NCI-H2081 (cell line): ENCODE results near the gene LRRC8C.
A peak's percentile ranks its signal among the peaks of the same experiment; 100 is the strongest.

Experiments
- DNase-seq, 2 experiments: peaks; one replicate each; lab custom pipeline; 2025; lab: John Stamatoyannopoulos, UW

Gene LRRC8C

DNA sequence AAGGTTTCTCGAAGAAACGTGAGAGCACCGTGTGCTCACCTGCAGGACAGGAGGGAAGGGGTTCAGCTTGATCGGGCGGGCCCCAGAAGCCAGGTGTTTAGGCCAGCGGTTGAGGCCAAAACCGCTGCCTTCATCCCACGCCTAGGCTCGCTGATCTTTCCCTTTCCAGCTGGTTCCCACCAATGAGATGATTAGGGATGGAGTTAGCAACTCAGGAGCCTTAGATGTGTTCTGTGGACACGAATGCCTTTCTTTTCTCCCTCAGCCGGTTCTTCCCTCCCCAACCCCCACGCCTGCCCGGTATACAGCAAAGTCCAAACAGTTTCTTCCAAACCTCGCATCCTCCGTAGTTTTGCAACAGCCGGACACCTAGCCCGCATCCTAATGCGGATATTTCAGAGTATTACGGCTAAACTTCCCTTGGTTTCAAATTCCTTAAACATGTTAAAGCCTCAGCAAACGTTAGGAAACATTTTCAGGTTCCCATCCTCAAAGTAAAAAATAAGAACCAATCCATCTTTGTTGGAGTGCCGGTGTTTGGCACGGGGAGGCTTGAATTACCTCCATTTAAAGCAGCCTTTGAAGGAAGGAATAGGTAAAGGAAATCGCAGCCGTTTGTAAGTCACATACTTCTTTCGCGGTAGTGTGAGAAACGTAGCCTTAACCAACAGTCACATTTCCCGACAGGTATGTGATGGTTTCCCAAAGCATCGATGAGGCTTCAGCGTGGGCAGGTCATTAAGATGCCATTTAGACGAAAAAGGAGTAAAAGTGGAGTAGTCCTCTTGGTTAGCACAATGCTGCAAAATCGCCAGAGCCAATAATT is 1.1 kb downstream of the LRRC8C start:
- peak in 1 of 2 experiments; percentile 5 for DNase-seq

DNA sequence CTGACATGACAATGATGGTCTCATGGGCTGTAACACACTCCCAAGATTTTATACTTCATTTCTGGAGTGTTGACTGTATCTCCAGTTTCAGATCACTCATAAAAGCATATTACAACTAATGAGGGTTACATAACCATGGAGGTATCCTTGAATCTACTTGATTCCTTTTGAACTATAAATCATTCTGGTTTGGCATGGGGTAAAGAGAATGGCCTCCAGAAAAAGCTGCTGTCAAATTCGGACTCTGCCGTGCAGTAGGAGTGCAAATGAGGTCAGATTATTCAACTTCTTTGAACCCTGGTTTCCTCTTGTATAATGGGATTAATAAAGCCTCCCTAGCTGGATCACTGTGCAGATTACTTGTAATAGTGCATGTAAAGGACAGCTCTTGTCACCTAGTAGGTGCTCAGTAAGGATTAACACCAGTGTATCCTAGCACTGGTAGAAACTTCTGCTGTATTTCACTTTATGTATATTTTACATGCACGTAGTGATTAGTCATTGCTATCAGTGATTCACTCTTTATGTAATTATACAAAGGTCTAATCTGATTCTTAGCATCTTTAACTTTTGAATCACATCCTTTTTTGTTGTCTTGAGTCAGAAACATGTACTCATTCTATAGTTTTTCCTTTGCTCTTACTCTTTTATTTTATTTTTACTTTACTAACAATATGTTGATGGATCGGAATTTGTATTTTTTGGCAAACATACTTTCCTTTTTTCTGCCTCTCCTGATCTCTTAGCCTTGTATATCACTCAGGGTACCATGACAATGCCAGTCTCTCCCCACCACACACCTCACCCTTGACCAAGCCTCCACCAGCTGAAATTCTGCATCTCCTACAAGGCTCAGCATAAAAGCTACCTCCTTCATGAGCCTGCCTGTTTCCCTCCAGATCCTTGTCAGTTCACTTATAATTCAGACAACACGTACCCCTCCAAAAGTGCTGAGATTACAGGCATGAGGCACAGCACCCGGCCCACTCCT is 3.2 kb downstream of the LRRC8C start:
- DNase-seq: no peak

DNA sequence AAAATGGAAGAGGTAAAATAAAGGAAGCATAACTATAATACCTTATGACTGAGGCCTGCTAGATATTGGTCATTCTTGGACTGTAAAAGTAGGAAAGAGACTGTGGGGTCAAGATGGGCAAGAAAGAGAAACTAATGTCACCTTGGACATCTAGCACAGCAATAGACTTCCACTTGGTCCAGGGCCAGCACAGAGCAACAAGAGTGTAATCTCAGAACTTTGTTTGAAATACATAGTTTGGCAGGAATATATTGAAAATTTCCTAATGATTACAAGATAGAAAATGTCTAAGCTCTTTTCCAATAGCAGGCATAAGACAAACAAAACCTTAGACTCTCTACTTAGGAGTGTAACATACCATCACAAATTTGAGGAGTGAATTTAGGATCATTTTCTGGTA is 4.6 kb downstream of the LRRC8C start:
- DNase-seq: no peak

DNA sequence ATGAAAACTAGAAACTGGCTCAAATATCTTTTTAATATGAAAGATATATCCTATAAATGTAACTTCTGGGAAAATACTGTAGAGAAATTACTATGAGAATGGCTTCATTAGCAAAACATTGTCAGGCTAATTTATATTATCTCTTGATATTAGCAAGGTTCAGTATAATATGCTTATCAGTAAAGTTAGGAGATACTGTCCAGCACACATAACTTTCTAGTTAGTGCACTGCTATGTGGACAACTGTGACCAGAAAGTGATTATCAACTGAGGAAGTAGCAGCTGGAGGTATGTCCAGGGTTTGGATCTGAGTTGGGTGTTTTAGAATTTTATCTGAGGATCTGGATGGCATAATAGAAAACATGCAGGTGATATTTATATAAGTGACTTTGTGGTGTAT is 7.5 kb downstream of the LRRC8C start:
- no peak for DNase-seq

DNA sequence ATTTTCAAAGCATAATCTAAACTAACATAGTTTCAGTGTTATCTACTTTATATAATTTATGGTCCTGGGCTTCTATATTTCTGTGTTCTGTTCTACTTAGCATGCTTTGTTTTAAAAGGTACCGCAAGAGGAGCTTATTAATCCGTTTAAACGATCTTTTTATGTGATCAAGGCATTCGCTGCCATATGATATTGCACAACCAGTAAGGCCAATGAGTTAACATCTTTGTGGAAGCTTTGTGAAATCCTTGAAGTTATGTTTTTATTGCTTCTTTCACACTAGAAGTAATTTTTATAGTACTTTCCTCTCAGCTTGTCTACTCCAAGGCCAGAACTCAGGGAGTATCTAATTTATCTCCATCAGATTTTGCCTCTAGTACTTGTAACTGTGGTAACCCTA is 8.9 kb downstream of the LRRC8C start:
- DNase-seq: no peak

DNA sequence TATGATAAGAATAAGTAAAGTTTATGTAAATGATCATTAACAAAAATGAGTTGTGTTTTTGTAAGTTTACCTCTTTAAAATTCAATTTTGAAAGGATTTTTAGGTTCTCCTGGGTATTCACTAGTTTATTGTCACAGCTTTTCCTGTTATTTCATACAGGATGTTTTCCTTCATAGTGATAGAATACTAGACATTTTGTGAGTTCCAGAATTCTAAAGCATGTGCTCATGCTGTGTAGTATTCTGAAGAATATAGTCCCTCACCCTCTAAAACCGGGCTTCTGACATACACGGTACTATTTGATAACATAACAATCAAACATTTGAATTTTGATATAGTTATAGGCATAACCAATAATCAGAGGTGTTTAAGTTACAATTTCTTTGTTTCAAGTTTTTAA is 10.7 kb downstream of the LRRC8C start:
- DNase-seq: no peak

DNA sequence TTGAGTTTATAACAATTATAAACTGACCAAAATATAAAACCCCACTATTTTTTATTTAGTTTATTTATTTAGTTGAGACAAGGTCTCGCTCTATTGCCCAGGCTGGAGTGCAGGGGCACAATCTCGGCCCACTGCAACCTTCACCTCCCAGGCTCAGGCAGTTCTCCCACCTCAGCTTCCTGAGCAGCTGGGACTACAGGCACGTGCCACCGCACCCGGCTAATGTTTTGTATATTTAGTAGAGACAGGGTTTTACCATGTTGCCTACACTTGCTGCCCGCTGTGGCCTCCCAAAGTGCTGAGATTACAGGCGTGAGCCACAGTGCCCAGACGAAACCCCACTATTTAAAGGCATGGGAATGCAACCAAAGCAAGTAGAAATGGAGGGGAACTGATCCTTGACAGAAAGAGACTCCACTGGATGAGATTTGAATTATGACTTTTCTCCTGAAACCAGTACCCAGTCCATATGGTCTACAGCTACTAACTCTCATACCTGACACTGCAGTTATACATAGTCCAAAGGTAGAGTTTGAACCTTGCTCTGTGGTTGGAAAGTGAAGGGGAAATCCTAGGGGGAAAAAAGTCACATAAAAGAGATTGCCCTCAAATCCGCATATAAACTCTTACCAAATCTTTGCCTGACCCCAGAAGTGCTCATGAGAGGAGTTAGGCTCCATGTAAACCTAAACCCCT is 11.3 kb downstream of the LRRC8C start:
- no peak for DNase-seq

DNA sequence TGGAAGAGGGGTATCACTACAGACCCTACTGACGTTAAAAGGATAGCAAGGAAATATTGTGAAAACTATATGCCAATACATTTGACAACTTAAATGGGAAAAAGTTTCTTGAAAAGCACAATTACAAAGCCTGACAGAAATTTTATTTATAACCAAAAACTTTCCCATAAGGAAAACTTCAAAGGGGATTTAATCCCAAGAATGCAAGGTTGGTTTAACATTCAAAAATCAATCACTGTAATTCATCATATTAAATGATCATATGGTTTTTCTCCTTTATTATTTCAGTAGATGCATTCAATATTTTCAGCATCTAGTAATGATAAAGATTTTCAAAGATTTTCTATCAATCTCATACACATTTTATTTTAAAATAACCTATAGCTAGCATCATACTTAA is 13.3 kb downstream of the LRRC8C start:
- DNase-seq: no peak

DNA sequence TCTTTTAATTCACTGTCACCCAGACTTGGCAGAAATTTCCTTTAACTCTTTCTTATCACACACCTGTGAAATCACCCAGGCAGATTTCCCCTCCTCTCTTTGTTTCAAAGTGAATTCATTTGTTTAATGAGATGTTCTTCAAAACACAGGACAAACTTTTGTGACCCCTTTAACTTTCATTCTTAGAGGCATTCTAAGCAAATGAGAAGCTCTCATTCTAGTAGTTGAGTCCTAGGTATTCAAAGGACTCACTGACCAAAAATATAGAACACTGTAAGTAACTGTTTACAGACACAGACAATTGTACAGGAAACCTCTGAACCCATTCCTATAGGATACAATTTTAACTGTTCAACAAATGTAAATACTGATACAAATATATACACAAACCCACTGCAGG is 16.9 kb downstream of the LRRC8C start:
- no peak for DNase-seq

DNA sequence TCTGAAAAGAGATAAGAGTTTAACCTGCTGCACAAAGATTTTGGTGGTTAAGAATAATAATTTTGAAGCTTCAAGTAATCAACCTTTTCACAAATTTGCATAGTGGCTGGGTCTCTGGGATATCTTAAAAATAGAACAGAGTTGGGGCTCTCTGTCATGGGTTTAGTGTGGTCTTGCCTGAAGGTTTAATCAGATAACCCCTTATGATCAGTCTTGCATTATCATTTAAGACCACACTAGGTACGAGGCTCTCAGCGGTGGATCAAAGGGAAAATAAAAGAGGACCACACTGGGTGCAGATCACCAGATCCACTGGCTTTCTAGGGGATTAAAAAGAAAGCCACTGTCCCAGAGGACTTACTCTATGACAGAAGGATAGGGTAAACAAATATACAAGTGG is 19.5 kb downstream of the LRRC8C start:
- no peak for DNase-seq

DNA sequence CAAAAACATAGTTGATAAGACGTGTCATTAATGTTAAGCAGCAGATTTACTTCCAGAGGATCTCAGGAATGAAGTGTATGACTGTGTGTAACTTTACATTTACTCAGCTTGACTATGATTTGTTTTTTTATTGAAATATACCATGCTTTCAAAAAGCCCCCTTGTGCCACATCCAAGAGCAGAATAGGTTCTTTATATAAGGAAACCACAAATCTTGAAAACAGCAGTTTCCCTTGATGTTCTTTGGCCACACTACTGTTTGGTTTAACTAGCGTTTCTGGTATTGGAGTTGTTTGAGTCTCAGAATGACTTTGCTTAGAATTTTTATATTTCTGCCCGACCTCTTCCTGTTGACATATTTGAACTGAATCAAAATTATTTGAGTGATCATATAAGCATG is 25.0 kb downstream of the LRRC8C start:
- no peak for DNase-seq

DNA sequence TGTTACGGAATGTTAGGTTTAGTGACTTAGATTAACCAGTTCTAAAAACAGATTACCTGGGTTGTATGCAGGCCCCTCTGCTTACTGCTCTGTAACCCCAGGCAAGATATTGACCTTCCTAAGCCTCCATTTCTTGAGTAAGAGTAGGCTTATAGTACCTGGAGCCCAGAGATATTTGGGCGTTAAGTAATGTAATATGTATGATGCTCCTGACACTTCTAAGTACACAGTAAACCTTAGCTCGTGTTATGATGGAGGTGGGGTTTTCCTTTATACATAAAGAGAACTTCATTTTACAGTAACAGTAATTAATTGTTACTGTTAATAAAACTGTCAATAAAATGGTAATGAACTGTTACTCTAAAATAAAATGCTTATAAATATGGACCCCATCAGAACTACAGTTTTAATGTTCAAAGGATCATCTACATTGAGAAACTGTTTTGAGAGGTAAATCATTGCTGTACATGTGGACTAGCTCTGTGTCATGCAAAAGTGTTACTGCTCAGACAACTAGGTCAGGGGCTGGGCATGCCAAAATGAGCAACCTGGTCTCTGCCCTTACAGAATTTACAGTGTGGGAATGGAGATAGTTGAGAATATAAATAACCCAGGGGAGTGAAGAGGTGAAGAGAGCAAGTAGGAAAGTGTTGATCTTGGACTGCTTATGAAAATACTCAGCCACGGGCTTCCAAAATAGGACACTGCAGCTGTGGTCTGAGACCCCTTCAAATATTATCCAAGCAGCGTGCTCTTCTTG is 26.6 kb downstream of the LRRC8C start:
- no peak for DNase-seq

DNA sequence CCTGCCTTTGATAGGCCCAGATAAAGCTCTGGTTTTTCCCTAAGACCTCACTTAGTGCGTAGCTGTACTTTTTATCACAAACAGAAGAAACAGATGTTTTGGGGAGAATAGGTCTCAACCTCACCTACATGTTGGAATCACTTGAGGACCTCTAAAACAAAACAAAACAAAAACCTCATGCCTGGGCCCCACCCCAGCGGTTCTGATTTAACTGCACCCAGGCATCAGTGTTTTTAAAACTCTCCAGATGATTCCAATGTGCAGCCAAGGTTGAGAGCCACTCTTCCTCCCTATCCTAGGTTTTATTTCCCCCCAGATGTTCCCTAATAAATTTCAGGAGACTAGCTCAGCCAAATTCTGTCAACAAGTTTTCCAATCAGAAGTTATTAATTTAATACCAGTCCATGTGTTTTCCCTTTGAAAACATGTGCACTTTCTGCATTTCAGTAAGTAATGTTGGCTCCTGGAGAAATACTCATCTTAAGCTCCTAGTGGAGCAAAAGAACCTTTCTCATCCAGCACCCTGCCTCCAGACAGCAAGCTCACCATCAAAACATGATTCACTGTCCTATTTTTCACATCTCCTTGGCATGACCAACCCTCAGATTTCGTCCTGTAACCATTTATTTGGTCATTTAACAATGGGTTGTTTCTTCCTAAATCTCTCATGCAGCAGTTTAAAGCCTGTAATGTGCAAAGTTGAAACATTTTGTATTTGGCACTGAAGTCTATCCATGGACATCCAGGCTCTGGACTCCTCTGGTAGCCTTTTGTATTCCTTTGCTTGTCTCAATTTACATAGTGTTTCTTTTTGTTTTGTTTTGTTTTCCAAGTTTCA is 27.5 kb downstream of the LRRC8C start:
- no peak for DNase-seq

DNA sequence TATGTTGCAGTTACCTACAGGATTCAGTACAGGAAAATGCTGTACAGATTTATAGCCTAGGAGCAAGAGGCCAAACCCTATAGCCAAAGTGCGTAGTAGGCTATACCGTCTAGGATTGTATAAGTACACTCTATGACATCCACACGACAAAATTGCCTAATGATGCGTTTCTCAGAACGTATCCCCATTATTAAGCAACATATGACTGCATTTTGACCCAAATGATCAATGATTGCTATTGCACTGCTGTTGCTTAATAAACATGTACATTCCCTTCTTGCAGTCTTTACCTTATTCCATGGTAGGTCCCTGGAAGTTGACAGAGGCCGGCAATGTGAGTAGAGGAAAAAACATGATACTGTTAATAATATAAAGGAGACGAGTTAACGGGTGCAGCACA is 33.0 kb downstream of the LRRC8C start:
- no peak for DNase-seq

DNA sequence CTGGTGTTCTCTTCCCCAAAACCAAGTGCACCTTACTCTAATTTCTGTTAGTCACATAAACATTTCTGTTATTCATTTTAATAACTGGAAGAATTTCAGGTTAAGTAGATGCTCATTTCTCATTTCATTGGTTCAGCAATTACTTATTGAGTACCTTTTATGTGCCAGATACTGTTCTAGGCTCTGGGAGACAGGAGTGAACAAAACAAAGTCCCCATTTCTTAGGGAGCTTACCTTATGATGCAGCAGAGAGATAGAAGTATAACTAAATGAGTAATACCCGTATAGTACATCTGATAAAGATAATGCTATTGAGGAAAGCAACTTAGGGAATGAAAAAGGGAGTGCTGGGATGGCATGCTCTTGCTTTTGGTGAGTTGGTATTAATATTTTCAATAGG is 33.7 kb downstream of the LRRC8C start:
- DNase-seq: no peak

DNA sequence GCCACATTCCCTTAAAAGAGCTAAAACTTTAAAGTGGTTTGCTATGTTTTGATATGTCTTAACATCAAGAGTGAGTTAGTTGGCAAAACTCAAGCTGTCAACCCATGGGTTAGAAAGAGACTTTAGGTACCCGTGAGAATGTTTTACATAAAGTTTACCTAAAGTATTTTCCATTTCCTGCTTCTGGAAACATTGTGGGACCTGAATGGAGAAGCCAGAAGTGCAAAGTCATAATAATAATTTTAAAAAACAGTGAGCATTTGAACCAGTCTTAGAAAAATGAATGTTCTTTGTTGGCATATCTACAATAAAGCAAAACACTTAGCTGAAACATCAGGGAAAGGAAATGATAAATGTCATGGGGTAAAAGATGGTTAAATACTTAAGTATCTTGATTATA is 34.8 kb downstream of the LRRC8C start:
- no peak for DNase-seq

DNA sequence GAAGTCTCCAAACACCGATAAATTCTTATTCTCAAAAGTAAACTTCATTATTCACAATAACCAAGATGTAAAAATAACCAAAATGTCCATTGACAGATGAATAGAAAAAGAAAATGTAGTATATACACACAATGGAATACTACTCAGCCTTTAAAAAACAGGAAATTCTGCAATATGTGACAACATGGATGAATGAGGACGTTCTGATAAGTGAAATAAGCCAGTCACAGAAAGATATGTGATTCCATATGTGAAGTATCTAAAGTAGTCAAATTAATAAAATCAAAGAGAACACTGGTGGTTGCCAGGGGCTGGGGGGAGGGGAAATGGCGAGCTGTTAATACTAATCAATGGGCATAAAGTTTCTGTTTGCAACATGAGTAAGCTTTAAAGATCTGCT is 36.0 kb downstream of the LRRC8C start:
- DNase-seq: no peak

DNA sequence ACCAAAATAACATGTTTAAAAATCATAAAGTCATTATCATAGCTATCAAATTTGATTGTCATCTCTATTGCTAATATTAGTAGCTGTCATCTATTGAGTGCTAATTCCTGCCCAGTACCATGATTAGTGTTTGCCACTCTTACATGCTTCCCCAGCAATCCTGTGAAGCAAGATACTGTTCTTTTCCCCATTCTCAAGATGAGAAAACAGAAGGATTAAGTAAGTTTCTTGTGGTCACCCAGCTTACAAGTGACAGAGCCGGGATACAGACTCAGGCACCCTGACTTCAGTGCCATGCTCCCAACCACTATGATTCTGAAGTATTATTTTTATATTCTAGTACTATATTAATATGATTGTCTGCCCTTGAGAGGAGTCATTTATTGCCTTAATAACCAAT is 36.5 kb downstream of the LRRC8C start:
- DNase-seq: no peak

DNA sequence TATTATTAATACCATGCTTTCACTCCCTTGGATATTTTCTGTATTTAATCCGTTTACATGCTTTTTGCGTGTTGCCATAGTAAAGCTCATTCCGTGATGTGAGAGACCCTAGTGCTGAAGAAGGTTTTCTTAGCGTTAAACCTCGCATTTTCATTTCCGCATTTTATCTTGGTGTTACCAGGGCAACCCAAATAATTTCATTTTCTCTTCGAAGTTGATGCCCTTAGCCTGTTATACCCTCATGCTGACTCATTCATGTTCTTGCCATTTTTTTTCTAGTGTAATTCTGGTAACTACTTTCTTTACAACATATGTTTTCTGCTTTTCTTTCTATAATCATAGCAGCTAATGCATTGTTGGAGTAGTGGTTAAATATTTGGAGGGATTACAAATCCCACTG is 37.2 kb downstream of the LRRC8C start:
- DNase-seq: no peak

DNA sequence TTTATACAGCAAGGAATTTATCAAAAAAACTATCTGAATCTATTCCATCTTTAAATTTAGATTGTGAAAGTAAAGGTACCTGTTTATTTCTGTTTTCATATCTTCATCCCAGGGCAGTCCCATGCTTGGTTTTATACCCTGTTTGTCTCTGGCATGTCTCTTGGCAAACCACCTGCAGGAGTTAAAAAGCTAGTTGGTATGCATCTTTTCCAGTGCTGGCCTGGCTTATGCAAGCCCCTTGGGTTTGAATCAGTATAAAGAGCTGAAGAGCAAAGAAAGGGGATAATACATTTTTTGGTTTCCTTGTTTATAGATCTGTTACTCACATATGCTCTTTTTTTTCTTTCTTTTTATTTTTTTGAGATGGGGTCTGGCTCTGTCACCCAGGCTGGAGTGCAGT is 37.8 kb downstream of the LRRC8C start:
- DNase-seq: no peak
